ENCODE measurements around the gene HES3. TPM values are rescaled to one million over a fixed set of nuclear protein-coding genes. Genes with fewer than 3 reads are reported as not detected.

HES3 gene
- total RNA-seq, 1 donor from 2014 or later = not detected

- H3K27me3 ChIP-seq (ENCODE audit: control insufficient read depth, insufficient read depth, low read length) = peaks cover 5% of the 10 kb centered on the region
- no peaks in the 10 kb centered on the region for H3K36me3 ChIP-seq (ENCODE audit: control insufficient read depth, insufficient read depth, low read length)
- H3K4me3 ChIP-seq (ENCODE audit: low read depth, low read length) = no peak overlapping the region
- no peak for TF ChIP-seq CTCF (IDR thresholded peaks at IDR 0.05; ENCODE audit: insufficient read depth, low read length, poor library complexity, severe bottlenecking)
- no peak for DNase-seq (ENCODE audit: low read depth)
These were observed 13.6 kb downstream of the HES3 start for GRCh38 chr1:6257541-6258069.

- Histone ChIP-seq H3K27me3 (ENCODE audit: control insufficient read depth, insufficient read depth, low read length) (peaks cover 5% of the 10 kb centered on the region), H3K36me3 (ENCODE audit: control insufficient read depth, insufficient read depth, low read length) (no peaks in the 10 kb centered on the region), H3K4me3 (ENCODE audit: low read depth, low read length) (no peak overlapping the region)
- no peak for TF ChIP-seq CTCF (IDR thresholded peaks at IDR 0.05; ENCODE audit: insufficient read depth, low read length, poor library complexity, severe bottlenecking)
- DNase-seq (ENCODE audit: low read depth) = no peak
These were observed 14.7 kb downstream of the HES3 start for GRCh38 chr1:6258675-6259074.

- peaks cover 5% of the 10 kb centered on the region for H3K27me3 ChIP-seq (ENCODE audit: control insufficient read depth, insufficient read depth, low read length)
- no peaks in the 10 kb centered on the region for H3K36me3 ChIP-seq (ENCODE audit: control insufficient read depth, insufficient read depth, low read length)
- H3K4me3 ChIP-seq (ENCODE audit: low read depth, low read length) = peak overlapping the region; percentile 59
- TF ChIP-seq CTCF (IDR thresholded peaks at IDR 0.05; ENCODE audit: insufficient read depth, low read length, poor library complexity, severe bottlenecking) = no peak
- no peak for DNase-seq (ENCODE audit: low read depth)
These were observed 15.7 kb downstream of the HES3 start for GRCh38 chr1:6259491-6260362.

- TF ChIP-seq CTCF (IDR thresholded peaks at IDR 0.05; ENCODE audit: insufficient read depth, low read length, poor library complexity, severe bottlenecking) = no peak
- Histone ChIP-seq H3K27me3 (ENCODE audit: control insufficient read depth, insufficient read depth, low read length) (peaks cover 5% of the 10 kb centered on the region), H3K36me3 (ENCODE audit: control insufficient read depth, insufficient read depth, low read length) (no peaks in the 10 kb centered on the region), H3K4me3 (ENCODE audit: low read depth, low read length) (peak overlapping the region; percentile 59)
- DNase-seq (ENCODE audit: low read depth) = no peak
These were observed 16.5 kb downstream of the HES3 start for GRCh38 chr1:6260433-6260934.

GRCh38 chr1:6260961-6261614 lies 17.1 kb downstream of the HES3 start, which contains the start of gene GPR153:
Gene GPR153 (minus strand): TSS chr1:6261098. CDS start chr1:6254905, 6,193 bp downstream.
- no peak for DNase-seq (ENCODE audit: low read depth)
- TF ChIP-seq CTCF (IDR thresholded peaks at IDR 0.05; ENCODE audit: insufficient read depth, low read length, poor library complexity, severe bottlenecking) = no peak
- H3K36me3 ChIP-seq (ENCODE audit: control insufficient read depth, insufficient read depth, low read length) = no peaks in the 10 kb centered on the region
- peak within 1 kb of the TSS; percentile 59 for H3K4me3 ChIP-seq (ENCODE audit: low read depth, low read length)
- H3K27me3 ChIP-seq (ENCODE audit: control insufficient read depth, insufficient read depth, low read length) = peaks cover 5% of the 10 kb centered on the region

Data from kidney epithelial cell (primary cell).